ENCODE data around the gene KRT76. TPM values are rescaled to one million over a fixed set of nuclear protein-coding genes. Genes with fewer than 3 reads are reported as not detected.

The KRT76 gene
- not detected in 2 replicates for total RNA-seq

DNA sequence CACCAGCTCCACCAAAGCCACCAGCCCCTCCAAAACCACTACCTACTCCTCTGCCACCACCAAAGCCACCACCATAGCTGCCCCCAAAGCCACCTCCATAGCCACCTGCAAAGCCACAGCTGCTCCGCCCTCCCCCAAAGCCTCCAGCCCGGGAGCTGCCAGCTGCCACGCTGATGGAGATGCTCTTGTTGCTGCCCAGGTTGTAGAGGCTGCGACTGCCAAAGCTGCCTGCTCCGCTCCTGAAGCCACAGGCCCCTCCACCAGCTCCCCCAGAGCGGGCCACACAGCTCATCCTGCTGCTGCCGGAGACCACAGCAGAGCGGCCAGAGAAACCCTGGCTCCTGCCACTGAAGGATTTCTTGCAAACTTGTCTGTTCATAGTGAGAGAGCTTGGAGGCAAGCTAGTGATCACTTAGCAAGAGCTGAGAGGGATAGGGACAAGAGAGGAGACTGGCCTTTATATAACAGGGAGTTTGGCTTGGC lies at the start of gene KRT76:
Gene KRT76 (minus strand): TSS at position 433 of the 483 bp plus-strand sequence. CDS start 54 bp downstream, at position 379.

DNA sequence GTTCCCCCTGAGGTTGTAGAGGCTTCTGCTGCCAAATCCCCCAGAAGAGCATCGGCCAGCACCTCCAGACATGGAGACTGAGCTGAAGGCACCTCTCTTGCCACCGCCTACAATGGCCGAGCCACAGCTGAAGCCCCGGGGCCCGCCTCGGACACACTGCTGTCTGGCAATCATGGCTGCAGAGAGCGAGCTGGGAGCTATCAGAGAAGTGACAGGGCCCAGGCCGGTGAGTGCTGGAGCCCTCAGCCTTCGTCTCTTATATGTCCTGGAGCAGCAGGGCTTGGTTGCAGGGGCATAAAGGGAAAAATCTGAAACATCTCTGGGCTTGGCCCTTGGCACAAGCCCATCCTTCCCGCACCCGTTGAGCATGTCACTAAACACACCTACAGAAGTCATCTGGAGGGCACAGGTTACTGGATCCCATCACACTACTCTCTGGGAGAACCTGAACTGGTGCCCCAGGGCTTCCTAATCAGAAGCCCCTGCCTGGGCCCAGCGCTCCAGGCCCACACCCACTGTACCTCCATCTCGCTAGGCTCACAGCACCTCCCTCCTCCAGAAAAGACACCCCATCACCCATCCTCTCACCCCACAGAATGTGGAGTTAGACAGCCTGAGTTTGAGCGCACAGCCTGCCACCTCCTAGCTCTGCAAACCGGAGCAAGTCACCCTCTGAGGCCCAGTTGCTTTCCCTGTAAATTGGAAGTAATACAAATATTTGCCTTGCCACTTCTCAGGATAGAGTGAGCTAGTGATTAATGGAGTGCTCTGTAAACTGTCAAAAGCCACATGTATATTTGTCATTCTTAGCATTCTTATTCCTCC lies 37.0 kb upstream of the KRT76 start, which contains the start of gene KRT4:
Gene KRT4 (minus strand): TSS at position 232 of the 825 bp plus-strand sequence. CDS start 58 bp downstream, at position 174.

DNA sequence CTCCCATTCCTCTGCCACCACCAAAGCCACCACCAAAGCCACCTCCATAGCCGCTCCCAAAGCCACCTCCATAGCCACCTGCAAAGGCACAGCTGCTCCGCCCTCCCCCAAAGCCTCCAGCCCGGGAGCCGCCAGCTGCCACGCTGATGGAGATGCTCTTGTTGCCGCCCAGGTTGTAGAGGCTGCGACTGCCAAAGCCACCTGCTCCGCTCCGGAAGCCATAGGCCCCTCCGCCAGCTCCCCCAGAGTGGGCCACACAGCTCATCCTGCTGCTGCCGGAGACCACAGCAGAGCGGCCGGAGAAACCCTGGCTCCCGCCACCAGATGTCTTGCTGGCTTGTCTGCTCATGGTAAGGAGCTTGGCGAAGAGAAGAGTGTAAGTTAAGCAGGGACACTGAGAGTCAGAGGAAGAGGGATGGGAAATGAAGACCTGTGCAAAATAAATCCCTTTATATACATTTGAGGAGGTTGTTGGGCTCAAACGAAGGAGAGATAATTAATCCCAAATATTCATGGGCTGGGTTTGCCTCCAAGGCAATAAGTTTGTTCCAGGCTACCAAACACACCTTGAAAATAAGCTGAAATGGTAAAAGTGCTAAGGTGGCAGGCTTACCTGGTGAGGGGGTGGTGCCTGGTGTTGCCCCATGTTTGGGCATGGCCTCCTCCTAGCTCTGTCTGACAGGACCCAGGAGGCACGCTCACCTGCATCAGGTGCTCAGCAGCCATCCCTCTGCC lies 18.7 kb upstream of the KRT76 start, which contains the start of gene KRT3:
Gene KRT3 (minus strand): TSS at position 424 of the 735 bp plus-strand sequence. CDS start 75 bp downstream, at position 349.

Other genes with a start within 250 kb of the KRT76 start
- not detected in 2 replicates for gene KRT71, start 224.2 kb downstream of the KRT76 start, total RNA-seq
- gene KRT74, start 203.5 kb downstream of the KRT76 start, total RNA-seq, result 0.21 and 0.33 TPM in 2 replicates
- gene KRT72, start 175.9 kb downstream of the KRT76 start, total RNA-seq, result not detected in 2 replicates
- gene KRT73, start 158.8 kb downstream of the KRT76 start, total RNA-seq, result not detected in 2 replicates
- 0.28 TPM in 1 of 2 replicates, not detected in the other for gene KRT2, start 125.1 kb downstream of the KRT76 start, total RNA-seq
- 0.42 and 0.99 TPM in 2 replicates for gene KRT1, start 96.9 kb downstream of the KRT76 start, total RNA-seq
- 0.09 and 0.21 TPM in 2 replicates for gene KRT77, start 73.8 kb downstream of the KRT76 start, total RNA-seq
- gene KRT3, start 18.8 kb upstream of the KRT76 start, total RNA-seq, result not detected in 2 replicates
- gene KRT4, start 36.8 kb upstream of the KRT76 start, total RNA-seq, result 102 and 129 TPM in 2 replicates
- gene KRT79, start 57.0 kb upstream of the KRT76 start, total RNA-seq, result not detected in 2 replicates
- 2.2 and 3.9 TPM in 2 replicates for gene KRT78, start 71.6 kb upstream of the KRT76 start, total RNA-seq
- gene KRT8, start 127.7 kb upstream of the KRT76 start, total RNA-seq, result 425 and 493 TPM in 2 replicates
- 519 and 566 TPM in 2 replicates for gene KRT18, start 171.8 kb upstream of the KRT76 start, total RNA-seq
- gene EIF4B, start 229.1 kb upstream of the KRT76 start, total RNA-seq, result 419 and 438 TPM in 2 replicates